T-helper 9 cell (primary cell): Measurements from ENCODE around the gene TDP2.
A peak's percentile ranks its signal among the peaks of the same experiment; 100 is the strongest.

Experiments
- DNase-seq: peaks from one replicate; pipeline ENCODE4 v3.0.0-alpha.2; 2020
- total RNA-seq, 2 donors: gene quantifications; one replicate each; lab custom pipeline; 2026; lab: John Stamatoyannopoulos, UW

TDP2 gene, protein sequence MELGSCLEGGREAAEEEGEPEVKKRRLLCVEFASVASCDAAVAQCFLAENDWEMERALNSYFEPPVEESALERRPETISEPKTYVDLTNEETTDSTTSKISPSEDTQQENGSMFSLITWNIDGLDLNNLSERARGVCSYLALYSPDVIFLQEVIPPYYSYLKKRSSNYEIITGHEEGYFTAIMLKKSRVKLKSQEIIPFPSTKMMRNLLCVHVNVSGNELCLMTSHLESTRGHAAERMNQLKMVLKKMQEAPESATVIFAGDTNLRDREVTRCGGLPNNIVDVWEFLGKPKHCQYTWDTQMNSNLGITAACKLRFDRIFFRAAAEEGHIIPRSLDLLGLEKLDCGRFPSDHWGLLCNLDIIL
- total RNA-seq: 31.6 to 57.3 reads per million in 2 donors

DNA sequence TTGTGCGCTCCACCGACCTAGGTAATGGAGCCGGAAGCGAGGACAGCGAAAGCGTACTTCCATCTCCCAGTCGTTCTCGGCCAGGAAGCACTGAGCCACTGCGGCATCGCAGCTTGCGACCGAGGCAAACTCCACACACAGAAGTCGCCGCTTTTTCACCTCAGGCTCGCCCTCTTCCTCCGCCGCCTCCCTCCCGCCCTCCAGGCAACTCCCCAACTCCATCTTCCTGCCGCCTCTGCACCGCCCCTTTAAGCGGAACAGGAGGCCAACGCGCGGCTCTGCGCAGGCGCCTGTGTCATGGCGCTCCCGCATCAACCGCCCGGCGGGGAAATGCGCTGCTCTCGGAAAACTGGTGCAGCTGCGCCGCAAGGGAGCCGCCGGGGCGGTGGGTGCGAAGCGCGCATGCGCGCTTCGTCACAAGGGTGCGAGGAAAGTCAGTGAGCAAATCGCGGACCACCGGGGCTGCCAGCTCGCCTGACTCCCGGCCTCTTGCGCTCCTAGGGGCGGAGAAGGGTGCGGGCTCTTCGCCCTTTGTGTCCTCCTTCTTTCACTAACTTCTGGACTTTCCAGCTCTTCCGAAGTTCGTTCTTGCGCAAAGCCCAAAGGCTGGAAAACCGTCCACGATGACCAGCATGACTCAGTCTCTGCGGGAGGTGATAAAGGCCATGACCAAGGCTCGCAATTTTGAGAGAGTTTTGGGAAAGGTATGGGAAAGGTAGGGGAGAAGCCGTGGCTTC lies at the start of gene TDP2, which contains the start of gene ACOT13:
Gene TDP2 (minus strand): TSS at position 259 of the 737 bp plus-strand sequence. CDS start 37 bp downstream, at position 222.
Gene ACOT13 (plus strand): TSS at position 437 of the 737 bp plus-strand sequence. CDS start 187 bp downstream, at position 624.
- peak; percentile 92 for DNase-seq

DNA sequence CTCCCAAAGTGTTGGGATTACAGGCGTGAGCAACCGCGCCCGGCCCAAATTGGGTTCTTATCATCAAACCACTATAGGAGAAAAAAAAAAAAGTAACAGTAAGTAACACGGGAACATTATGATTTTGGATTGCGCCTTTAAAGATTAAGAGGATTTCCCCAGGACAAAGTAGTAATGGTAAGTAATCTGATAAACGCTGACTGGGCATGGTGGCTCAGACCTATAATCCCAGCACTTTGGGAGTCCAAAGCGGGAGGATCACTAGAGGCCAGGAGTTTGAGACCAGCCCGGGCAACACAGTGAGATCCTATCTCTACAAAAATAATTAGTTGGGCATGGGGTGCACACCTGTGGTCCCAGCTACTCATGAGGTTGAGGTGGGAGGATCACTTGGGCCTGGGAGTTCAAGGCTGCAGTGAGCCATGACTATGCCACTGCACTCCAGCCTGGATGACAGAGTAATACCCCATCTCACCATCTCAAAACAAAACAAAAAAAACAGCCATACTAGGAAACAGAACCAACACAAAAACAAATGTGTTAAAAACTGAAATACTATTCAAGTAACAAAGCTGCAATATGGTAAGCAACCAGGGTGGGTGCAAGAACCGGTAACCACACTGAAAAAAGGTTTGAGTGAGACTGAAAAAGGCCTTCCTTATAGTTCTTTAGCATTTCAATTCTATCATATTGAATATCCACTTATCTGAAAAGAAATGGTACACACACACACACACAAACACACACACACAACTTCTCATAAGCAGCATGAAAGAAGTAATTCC lies 44.0 kb upstream of the TDP2 start:
- DNase-seq: no peak

DNA sequence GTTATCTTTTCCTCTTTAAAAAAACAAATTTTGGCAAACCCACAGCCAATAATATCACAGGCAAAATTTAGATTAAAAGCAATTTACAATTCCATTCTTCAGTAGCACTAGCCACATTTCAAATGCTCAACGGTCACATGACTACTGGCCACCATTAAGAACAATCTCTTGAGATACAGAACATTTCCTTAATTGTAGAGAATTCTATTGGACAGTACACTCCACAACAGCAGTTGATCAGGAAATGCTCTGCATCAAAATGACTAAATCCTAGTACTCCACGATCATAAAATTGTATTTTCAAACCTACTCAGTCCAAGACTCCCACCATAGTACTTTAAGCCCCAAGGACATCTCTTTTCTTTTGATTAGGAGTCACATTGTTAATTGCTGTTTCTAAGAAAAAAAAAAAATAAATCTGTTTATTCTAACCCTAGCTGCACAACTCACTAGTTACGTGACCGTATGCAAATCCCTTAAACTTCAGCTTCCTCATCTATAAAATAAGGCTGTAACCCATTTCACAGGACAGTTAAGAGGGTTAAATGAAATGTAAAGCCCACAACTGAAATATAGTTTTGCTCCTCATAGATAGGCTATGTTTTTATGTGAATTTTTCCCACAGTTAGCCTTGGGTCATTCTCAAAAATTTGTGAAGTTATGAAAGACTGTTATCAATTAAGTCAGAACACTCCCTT lies 42.5 kb upstream of the TDP2 start:
- DNase-seq: no peak

DNA sequence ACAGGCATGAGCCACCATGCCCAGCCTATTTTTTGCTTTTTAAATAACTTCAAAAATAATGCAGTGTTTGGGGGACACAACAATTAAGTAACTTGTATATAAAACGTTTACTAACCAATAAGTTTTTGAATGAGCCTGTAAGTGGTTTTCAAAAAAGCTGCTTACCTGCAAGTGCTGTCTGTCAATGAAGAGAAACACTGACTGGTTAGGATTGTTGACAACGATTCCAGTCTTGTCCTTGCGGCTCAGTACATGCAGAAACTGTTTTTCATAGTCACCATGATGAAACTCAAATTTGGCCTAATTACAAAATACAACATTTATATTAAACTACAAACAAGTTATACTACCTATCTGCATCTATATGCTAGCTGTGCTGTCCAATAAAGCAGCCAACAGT lies 41.9 kb upstream of the TDP2 start:
- no peak for DNase-seq

DNA sequence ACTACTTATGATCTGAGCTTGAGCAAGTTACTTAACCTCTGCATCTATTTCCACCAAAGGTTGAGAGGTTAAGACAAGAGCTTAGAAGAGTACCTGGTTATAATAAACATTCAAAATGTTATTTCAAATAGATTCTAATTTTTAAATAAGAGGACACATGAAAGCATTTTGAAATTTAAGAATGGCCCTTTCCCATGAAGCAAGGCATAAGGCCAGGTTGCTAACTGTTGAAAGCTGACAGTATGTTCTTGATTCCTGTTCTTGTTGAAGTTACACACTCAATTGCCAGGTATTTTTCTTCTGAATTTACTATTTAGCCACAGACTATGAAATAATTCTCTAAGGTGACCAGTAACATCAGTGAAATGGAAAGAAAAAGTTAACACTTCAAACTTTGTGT lies 37.8 kb upstream of the TDP2 start:
- DNase-seq: no peak

DNA sequence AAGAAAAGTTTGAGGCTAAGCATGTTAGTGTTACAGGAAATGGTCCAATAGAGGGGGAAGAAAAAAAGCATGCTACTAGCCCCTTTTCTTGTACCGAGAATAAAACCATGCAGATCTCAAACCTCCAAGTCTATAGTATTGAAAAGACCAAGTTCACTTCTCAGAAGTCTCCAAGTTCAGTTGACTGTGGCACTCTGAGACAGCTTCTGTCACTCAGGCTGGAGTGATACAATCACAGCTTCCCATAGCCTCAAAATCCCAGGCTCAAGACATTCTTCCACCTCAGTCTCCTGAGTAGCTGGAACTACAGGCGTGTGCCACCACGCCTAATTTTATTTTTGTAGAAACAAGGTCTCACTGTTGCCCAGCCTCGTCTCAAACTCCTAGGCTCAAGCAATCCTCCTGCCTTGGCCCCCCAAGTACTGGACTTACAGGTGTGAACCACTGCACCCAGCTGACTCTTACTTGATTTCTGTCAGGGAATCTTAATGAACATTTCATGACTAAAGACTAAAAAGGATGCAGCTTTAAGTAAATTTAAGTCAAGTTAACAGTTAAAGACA lies 36.1 kb upstream of the TDP2 start:
- DNase-seq: no peak

DNA sequence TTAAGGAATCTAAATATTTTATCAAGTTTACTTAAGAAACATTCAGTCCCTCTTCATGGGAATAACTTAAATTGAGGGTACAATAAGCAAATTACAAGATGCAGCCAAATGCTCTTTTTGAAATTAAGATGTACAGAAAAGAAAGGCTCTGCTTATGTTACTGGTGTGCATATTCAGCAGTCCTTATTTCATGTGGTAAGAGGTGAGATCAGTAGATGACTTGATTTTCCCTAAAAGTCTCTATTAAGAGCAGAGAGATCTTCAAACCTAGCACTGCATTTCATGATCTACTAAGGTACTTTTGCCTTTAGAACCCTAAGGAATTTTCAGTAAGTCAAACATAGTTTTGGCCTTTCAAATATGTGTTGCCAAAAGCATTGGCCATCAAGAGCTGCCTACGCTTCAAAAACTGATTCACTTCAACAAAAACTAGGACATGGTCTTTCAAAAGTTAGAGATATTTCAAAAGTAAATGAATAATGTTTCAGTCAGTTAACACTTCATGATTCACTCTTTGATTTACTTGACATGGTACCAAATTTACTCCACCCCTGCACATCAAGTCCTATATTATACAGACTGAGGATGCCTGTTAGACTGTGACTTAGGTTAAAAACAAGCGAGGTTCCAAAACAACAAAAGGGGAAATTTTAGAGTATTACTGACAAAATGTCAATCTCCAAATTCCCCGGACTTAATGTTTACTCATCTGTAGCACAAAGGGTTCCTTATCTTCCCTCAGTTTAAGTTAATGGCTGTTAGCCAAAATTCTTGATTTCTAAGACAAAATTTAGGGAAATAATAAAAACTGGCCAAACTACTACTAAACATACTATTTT lies 33.0 kb upstream of the TDP2 start:
- DNase-seq: no peak

DNA sequence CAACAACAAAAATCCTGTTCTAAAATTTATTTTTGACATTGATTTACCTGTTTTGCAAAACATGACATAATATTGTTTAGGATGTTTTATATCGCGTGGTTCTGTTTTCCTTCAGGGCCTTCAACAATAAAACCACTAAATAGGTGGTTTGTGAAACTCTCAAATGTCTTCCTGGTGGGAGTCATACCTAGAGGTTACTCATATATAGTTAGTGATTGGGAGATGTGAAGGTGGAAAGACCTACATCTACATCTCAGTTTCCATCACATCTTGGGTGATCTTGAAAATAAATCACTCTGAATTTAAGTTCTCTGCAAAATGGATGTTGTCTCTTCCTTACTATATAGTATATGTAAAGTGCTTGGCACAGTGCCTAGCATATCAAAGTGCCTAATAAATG lies 29.4 kb upstream of the TDP2 start:
- no peak for DNase-seq

DNA sequence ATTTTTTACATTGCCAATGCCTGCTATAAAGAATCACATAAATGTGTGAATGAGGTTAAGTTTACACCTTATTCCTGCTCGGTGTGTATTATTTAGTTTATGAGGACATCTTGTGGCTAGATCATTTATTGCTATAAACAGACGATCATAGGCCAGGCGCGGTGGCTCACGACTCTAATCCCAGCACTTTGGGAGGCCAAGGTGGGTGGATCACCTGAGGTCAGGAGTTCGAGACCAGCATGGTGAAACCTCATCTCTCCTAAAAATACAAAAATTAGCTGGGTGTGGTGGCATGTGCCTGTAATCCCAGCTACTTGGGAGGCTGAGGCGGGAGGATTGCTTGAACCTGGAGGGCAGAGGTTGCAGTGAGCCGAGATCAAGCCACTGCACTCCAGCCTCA lies 28.9 kb upstream of the TDP2 start:
- peak; percentile 13 for DNase-seq

DNA sequence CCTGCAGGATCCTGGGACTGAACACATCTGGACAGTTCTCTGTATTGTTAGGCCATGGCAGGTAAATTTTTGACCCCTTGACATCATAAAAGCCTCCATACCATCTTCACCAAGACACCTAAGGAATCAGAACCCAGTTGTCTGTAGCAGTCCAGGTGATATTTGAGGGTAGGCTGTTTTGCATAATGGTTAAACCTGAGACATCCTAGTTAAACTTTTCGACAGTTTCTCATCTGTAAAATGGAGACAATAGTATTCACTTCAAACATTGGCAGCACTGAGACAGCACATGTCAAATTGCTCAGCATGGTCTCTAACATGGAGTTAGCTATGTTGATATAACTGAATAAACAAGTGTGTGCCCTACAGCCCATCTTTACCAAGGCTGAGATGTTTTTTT lies 27.5 kb upstream of the TDP2 start:
- DNase-seq: no peak

DNA sequence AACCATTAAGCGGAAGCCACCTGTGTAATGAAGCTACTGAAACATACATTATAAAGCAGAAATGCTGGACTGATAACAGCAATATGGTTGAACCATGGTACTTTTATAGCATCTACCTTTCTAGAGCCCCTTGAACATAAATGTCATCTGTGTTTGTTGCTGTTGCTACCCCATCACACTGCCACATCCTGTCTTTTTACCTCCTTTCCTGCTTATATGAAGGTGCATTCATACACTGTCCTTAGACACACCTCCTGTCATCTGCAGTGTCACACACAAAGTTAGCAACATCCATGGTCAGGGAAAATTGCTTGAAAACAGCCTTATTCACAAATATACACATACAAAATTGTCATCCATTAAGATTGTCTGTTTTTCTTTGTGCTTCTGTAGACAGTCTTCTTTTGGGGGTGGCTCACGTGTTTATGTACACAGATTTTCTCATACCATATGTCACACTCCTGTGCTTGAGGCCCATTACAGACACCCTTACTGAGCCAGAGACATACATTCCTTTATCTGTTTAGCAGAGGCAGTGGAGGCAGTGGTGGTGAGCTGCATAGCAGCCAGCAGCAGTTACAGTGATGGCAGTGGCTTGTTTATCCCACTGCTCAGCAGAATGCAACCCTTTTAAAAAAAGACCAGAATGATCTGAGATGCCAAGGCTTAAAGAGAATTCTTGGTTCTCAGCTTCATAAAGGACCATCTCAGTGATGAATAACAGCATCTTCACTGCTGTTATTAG lies 26.3 kb upstream of the TDP2 start:
- DNase-seq: no peak

DNA sequence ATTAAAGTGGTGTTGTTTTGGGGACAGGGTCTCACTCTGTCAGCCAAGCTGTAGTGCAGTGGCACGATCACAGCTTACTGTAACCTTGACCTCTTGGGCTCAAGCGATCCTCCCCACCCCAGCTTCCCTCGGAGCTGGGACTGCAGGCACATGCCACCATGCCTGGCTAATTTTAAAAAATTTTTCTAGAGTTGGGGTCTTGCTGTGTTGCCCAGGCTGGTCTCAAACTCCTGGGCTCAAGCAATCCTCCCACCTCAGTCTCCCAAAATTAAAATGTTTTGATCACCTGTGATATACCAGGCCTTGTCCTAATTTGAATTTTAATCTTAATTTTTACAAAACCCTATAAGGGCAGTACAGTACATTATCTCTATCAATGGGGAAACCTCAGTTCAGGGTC lies 25.7 kb upstream of the TDP2 start:
- no peak for DNase-seq

DNA sequence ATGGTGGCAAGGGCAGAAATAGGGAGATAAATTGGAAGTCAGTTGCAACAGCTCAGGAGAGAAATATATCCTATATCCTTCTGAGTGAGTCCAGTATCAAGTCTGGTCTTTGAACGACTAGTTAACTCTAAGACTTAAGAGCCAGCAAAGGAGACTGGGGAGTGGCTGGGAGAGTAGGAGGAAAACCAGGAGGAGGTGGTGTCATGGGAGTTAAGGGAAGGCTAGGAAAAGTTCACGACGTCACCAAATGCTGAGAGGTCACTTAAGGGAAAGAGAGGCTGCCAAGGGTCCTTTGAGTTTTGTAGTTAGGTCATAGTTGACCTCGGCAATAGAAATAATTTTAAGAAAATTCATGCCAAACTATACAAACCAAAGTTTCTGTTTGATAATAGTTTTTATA lies 25.3 kb upstream of the TDP2 start:
- no peak for DNase-seq

DNA sequence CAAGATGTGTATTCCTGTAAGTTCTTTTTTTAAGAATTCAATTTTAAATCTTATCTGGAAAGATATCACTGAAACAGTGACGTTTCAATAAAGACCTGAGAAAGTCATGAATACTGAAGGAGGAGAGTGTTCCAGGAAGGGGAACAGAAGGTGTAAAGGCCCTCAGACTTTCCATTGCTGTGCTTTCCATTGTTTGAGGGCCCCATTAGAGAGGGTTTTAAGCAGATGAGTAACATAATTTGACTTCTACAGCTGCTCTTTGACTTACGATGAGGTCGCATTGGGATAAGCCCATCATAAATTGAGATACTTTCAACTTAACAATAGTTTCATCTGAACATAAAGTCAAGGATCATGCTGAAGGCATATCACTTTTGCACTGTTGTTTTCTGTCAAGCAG lies 24.9 kb upstream of the TDP2 start:
- DNase-seq: no peak

DNA sequence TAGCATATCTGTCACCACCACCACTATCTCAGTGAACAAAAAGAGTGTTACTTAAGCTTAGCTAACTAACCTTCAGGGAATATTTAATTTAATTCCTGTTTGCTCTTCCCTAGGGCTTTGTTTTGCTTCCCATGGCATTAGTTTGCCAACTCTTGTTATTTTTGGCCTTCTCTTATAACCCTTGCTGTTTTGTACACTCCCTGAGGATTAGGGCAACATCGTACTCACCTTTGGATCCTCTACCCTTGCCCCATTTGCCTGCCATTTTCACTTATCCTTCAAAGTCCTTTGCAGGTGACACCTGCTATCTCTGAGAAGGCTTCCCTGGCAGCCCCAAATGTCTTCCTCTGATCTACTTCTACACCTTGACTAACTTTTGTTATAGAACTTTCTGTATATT lies 23.9 kb upstream of the TDP2 start:
- no peak for DNase-seq

DNA sequence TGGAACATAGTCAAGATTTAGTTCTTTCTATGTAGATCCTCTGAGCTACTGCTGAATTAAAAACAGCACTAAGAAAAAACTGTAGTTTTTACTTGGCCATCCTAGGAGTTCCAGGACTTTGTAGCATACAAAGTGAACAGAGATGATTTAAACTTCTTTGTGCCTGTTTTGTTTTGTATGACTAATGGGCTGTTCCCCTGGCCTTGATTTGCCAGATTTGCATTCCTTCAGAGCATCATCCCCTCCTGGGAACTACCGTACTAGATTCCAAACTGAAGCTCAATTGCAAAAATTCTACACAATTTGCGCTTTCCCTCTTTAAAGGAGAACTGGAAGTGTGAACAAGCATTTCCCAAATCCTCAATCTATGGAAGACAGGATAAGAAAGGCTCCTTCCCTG lies 23.3 kb upstream of the TDP2 start:
- DNase-seq: no peak

DNA sequence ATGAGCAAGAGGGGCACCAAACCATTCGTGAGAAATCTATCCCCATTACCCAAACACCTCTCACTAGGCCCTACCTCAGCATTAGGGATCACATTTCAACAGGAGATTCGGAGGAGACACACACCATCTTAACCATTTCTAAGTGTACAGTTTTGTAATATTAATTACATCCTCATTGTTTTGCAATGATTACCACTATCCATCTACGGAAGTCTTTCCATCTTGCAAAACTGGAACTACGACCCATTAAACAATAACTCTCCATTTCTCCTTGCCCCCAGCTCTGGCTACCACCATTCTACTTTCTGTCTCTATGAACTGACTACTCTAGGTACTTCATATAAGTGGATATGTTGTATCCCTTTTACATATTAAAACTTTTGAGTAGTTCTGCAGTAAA lies 20.2 kb upstream of the TDP2 start:
- no peak for DNase-seq

DNA sequence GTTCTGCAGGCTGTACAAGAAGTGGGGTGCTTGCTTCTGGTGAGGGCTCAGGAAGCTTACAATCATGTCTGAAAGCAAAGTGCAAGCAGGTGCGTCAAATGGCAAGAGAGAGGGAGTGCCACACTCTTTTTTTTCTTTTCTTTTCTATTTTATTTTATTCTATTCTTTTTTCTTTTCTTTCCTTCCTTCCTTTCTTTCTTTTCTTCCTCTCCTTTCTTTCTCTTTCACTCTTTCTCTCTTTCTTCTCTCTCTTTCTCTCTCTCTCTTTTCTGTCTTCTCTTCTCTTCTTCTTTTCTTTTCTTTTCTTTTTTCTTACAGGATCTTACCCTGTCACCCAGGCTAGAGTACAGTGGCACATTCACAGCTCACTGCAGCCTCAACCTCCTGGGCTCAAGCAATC lies 19.7 kb upstream of the TDP2 start:
- DNase-seq: no peak

DNA sequence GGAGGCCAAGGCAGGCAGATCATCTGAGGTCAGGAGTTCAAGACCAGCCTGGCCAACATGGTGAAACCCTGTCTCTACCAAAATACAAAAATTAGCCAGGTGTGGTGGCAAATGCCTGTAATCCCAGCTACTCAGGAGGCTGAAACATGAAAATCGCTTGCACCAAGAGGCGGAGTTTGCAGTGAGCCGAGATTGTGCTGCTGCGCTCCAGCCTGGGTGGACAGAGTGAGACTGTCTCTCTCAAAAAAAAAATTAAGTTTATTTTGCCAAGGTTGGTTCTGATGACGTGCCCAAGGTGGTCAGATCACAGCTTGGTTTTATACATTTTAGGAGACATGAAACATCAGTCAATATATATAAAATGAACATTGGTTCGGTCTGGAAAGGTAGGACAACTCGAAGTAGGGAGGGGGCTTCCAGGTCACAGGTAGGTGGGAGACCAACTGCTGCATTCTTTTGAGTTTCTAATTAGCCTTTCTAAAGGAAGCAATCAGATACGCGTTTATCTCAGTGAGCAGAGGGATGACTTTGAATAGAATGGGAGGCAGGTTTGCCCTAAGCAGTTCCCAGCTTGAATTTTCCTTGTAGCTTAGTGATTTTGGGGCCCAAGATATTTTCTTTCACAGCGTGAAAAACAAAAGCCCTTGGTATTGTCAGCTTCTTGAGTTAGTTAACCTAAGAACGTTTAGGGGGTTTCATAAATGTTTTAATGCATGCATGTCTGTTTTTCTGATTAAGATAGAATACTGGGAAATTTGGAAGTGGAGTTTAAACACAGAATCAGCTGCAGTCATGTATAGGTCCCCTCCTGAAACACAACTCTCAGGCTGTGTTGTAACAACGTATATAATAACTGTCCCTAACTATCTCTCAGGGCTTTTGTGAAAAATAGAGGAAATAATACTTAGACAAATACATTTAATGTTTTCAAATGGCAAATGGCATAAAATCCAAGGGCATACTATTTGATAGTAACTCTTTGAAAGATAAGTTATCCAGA lies 16.9 kb upstream of the TDP2 start:
- DNase-seq: no peak
